Ascending aorta (tissue), 2 donors: ENCODE measurements around the gene SLC35A3. TPM values are rescaled to one million over a fixed set of nuclear protein-coding genes. Genes with fewer than 3 reads are reported as not detected.
A peak's percentile ranks its signal among the peaks of the same experiment; 100 is the strongest.

Experiments
- DNase-seq, 2 donors: peaks; one replicate each; pipeline ENCODE4 v3.0.0-alpha.2; 2019; ENCODE audit warnings: low spot score in 2 of 2
- H3K27ac ChIP-seq, 2 donors: fragments of 200-600 bp; sonication (generic); one replicate each; pipeline ENCODE4 v1.5.1; 2016 to 2017; ENCODE audit warnings: mild to moderate bottlenecking in 1 of 2
- H3K27me3 ChIP-seq: fragments of 200-600 bp; sonication (generic); one replicate; pipeline ENCODE4 v1.5.1; 2017
- H3K36me3 ChIP-seq, 2 donors: fragments of 200-600 bp; sonication (generic); one replicate each; pipeline ENCODE4 v1.5.1; 2016
- H3K4me1 ChIP-seq, 2 donors: fragments of 200-600 bp; sonication (generic); one replicate each; pipeline ENCODE4 v1.5.1; 2016 to 2017; ENCODE audit warnings: mild to moderate bottlenecking in 1 of 2
- H3K4me3 ChIP-seq, 2 donors: fragments of 200-600 bp; sonication (generic); one replicate each; pipeline ENCODE4 v1.5.1; 2016 to 2017; ENCODE audit warnings: mild to moderate bottlenecking in 1 of 2
- H3K9me3 ChIP-seq, 2 donors: fragments of 200-600 bp; sonication (generic); one replicate each; pipeline ENCODE4 v1.5.1; 2016
- intact Hi-C: fragments of 100-400 bp; cut with DNase I; formaldehyde crosslinking; loops from one replicate; pipeline ENCODE4 v1.15.1; 2023
- total RNA-seq: library from RNA; depleted of rRNA; stranded (reverse); fragments of >200 nt; gene quantifications from one replicate; pipeline ENCODE4 v1.1.0, GENCODE V29; 2016
- TF ChIP-seq, protein P1 (sequence below), 3 experiments: fragments of 200-600 bp in 2 of 3; fragments of 450-650 bp in 1 of 3; sonication (generic) in 2 of 3; IDR thresholded peaks; one replicate each; pipeline ENCODE4 v1.5.1; 2016 to 2019; ENCODE audit warnings: antibody characterized with exemption in 3 of 3, mild to moderate bottlenecking in 1 of 3, moderate library complexity in 1 of 3

SLC35A3 gene
- total RNA-seq, 1 donor from 2014 or later = 8.4 TPM

- H3K36me3 ChIP-seq = peaks cover 25 to 42% of the 10 kb centered on the region in 2 donors
- intact Hi-C loops = no loop called here
- TF ChIP-seq, protein P1, sequence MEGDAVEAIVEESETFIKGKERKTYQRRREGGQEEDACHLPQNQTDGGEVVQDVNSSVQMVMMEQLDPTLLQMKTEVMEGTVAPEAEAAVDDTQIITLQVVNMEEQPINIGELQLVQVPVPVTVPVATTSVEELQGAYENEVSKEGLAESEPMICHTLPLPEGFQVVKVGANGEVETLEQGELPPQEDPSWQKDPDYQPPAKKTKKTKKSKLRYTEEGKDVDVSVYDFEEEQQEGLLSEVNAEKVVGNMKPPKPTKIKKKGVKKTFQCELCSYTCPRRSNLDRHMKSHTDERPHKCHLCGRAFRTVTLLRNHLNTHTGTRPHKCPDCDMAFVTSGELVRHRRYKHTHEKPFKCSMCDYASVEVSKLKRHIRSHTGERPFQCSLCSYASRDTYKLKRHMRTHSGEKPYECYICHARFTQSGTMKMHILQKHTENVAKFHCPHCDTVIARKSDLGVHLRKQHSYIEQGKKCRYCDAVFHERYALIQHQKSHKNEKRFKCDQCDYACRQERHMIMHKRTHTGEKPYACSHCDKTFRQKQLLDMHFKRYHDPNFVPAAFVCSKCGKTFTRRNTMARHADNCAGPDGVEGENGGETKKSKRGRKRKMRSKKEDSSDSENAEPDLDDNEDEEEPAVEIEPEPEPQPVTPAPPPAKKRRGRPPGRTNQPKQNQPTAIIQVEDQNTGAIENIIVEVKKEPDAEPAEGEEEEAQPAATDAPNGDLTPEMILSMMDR (IDR thresholded peaks at IDR 0.05) = no peak
- peaks cover 4 to 12% of the 10 kb centered on the region in 2 donors for H3K4me1 ChIP-seq
- DNase-seq = no peak
- no peaks in the 10 kb centered on the region for H3K9me3 ChIP-seq
- H3K4me3 ChIP-seq = no peak overlapping the region
- no peaks in the 10 kb centered on the region for H3K27me3 ChIP-seq
- peak overlapping the region in 1 of 2 donors; percentile 76 for H3K27ac ChIP-seq
These were observed 107.7 kb downstream of the SLC35A3 start for GRCh38 chr1:100077531-100077930.

- TF ChIP-seq, protein P1 (IDR thresholded peaks at IDR 0.05) = no peak
- intact Hi-C loops = no loop called here
- Histone ChIP-seq H3K36me3 (peaks cover 19 to 32% of the 10 kb centered on the region in 2 donors), H3K27me3 (no peaks in the 10 kb centered on the region), H3K4me3 (no peak overlapping the region), H3K4me1 (peaks cover 4 to 7% of the 10 kb centered on the region in 2 donors), H3K9me3 (no peaks in the 10 kb centered on the region), H3K27ac (no peak overlapping the region)
- DNase-seq = no peak
These were observed 110.5 kb downstream of the SLC35A3 start for GRCh38 chr1:100080331-100080730.

Other genes starting within 250 kb of the SLC35A3 start
- gene FRRS1, start 203.4 kb upstream of the SLC35A3 start, total RNA-seq = 0.32 TPM
- 9.9 TPM for gene AGL, start 119.6 kb upstream of the SLC35A3 start, total RNA-seq
- gene SASS6, start 162.9 kb downstream of the SLC35A3 start, total RNA-seq = 7.0 TPM
- 11.4 TPM for gene TRMT13, start 163.2 kb downstream of the SLC35A3 start, total RNA-seq
- not detected for gene LRRC39, start 208.3 kb downstream of the SLC35A3 start, total RNA-seq